Activated CD4-positive, alpha-beta T cell treated with anti-CD3 and anti-CD28 coated beads, Interleukin-2, amount 50 U/mL, for 48 hours (primary cell): ENCODE data around the gene ZNF554.

Experiments used
- DNase-seq, 2 experiments: peaks; one replicate each; pipeline ENCODE4 v3.0.0-alpha.2; 2020

The ZNF554 gene

DNA sequence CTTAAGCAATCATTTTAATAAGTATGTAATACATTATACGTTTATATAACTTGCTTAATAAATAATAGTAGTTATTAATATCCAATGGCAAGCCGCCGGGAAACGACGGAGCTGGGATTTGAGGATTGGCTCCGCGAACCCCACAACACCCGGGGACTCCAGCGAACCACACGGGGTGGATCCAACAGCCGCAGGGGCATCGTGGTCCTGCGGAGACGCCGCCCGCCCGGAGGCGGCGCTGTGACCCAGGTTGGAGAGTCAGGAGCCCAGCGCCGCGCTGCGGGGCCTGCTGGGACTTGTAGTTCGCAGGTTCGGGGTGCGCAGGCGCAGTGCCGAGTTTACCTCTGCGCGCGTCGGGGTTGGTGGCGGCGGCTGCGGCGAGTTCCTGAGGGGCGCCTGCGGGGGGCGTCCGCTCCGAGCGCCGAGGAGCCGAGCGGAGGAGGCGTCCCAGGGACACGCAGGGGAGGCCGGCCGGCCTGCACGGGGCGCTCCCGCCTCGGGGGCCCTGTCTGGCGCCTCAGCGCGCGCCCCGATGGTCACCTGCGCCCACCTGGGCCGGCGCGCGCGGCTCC lies at the start of gene ZNF554:
TSS of gene ZNF554 (plus strand) at position 329 of the 572 bp plus-strand sequence. CDS start at position 533, 204 bp downstream.
- DNase-seq: peak; percentile 97 to 98

DNA sequence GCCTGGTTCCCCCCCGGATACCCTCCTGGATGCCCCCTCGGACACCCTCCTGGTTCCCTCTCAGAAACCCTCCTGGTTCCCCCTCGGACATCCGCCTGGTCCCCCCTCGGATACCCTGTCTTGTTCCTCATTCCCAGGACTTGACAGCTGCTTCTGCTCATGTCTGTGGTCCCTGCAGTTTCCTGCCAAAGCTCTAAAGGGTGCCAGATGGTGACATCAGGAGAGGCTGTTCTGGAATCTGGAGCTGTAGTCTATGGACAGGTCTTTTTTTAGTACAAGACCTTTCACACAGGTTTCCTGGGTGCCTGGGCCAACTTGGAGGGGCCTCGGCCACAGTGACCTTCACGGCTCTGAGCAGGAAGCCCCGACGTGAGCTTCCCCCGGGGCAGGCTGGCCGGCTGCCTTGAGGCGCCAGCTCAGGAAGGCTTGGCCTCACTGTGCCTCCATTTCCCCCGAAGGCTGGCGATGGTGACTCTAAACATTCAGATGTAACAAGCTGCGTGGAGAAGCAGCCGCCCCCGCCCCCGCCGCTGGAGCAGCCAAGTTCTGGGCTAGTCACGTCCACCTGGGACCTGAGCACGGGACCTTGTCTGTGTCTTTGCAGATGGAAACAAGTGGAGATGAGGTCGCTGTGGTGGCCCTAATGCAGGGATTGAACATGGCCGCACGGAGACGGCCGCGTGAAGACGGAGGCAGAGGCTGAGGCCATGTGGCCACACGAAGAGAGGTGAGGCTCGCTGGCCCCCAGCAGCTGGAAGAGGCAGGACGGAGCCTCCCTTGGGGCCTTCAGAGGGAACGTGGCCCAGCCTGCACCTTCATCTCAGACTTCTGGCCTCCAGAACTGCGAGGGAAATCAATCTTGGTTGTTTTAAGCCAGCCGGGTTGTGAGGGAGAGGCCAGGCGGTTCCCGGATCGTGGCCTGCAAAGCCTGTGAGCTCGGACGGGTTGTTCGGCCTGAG lies 49.3 kb upstream of the ZNF554 start:
- DNase-seq: no peak

DNA sequence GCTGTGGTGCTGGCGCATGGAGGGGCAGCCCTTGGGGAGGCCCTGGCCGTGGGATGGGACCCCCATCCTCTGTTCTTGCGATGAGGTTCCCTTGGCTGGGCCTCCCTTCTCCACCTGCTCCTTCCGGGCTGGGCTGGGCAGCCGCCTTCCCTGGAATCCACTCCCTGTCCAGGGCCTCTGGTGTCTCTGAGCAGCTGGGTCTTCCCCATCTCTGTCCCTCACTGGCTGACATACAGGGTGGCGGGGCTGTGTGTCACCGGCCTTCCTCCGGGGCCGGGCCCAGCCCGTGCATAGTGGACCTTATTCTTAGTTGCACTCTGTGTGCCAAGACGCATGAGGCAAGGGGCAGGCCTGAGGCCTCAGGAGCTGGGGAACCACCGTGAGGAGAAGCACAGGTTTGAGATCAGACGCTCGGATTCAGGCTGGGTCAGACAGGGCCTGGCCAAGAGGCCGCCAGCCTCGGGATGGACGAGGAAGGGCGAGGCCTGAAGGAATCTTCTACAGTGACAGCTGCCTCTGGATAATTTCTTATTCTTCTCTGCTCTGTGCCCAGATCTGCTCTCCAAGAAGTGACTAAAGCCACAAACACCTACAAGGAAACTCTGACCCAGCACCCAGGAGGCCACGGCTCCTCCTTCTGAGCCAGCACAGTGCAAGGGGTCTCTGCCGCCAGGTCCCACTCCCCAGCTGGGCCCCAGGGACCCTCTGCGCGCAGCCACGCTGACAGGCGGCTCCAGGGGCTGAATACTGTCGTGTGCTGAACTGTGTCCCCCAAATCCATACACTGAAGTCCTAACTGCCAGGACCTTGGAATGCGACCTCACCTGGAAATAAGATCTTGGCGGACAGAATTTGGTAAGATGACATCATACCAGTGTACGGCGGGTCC lies 47.6 kb upstream of the ZNF554 start:
- DNase-seq: no peak

DNA sequence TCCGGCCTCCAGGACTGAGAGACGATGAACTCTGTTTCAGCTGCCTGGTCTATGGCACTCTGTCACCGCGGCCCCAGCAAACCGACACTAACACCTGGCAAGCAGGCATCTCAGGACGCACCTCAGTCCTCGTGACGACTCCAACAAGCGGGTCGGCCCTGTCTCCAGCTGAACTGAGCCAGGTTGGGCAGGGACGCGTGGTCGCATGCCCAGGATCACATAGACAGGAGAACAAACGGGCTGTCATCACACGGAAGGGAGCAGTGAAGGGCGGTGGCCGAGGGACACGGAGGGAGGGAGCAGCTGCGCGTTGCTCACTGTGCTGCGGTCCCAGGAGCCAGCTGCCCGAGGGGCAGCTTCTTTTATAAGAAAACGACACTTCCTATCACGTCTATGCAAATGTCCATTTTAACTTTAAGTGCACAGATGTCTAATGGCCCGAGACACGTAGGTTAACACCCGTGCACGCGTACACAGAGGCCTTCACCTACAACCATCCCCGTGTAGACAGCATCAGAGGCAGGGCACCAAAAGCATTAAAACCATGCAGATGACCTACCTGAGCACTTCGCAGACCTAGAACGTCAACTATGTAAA lies 45.5 kb upstream of the ZNF554 start:
- DNase-seq: no peak

DNA sequence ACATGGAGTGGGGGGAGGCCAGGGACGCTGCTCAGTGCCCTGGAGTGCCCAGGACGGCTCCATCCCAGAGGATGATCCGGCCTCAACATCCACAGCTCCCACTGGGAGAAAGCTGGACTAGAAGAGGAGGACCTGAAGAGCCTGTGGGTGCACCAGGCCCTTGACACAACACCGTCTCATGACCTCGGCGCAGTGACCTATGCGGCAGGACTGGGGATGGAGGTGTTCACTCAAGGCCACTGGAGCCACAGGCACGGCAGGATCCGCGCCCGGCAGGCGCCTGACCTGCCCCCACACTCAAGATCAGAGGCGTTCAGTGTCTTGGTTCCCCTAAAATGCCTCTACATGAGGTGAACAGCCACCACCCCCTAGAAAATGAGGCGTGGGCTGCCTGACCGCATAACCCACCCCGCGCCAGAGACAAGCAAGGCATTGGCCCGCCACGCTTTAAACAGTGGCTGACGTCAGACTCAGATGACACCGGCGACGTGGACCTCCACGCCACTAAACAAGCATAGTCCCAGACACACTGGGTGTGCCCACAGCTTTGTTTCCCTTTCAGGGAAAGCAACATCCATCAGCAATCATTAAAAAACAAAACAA lies 44.6 kb upstream of the ZNF554 start:
- DNase-seq: no peak

DNA sequence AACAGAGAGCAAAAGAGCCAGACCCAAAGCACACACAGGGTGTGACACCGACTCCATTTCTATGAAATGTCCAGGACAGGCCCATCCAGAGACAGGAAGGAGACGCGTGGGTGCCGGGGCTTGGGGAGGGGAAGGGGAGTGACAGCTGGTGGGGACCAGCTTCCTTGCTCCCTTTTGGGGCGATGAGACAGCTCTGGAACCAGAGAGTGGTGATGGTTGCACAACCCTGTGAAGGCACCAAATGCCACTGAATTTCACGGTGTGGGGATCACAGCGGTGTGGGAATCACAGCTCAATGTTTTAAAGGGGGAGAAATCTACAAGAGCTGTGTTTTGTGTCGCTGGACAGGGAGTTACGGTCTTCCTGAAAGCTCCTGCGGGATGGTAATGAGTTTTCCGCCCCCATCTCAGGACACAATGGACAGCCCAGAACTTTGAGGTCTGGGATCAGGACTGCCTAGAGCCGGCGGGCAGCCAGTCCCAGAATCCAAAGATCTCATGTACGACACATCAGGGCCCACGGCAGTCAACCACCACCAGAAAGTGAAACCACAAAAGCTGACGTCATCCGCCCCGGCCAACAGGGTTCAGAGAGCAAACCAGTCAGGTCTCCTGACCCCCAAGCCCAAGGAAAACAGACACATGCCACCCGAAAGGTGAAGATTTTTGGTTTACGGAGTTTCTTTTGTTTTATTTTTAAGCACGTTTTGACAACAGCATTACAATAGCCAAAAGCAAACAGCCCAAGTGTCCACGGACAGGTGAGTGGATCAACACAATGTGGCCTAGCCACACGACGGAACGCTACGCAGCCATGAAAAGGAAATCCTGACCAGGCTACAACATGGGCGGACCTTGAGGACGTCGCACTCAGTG lies 43.9 kb upstream of the ZNF554 start:
- peak; percentile 76 to 85 for DNase-seq

DNA sequence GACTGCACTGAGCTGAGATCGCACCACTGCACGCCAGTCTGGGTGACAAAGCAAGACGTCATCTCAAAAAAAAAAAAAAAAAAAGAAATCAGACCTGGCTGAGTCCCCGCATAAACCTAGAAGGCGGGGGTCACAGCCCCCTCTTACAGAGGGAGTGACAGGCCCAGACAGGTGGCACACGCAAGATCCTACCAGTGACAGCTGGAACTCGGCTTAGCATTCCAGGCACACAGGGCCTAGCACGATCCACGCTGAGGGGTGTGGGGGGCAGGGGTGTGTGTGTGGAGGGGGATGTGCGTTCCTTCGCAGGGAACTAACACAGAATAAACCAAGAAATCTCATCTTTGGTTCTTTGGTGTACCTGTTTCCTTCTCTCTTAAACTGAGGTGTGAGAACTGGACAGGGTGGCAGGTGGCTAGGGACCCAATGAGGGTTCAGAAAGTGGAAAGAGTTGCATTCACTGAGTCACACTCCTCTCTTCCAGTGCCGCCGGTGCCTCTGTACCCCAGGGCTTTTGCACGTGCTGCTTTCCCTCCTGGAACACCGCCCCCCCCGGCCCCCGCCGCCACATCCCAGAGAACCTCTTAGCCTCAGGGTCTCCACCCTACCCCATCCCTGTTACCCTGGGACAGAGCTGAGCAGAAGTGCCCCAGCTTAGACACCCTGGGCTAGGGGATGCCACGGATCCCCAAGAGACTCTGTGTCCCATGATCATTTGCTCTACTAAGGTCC lies 41.5 kb upstream of the ZNF554 start:
- DNase-seq: no peak

DNA sequence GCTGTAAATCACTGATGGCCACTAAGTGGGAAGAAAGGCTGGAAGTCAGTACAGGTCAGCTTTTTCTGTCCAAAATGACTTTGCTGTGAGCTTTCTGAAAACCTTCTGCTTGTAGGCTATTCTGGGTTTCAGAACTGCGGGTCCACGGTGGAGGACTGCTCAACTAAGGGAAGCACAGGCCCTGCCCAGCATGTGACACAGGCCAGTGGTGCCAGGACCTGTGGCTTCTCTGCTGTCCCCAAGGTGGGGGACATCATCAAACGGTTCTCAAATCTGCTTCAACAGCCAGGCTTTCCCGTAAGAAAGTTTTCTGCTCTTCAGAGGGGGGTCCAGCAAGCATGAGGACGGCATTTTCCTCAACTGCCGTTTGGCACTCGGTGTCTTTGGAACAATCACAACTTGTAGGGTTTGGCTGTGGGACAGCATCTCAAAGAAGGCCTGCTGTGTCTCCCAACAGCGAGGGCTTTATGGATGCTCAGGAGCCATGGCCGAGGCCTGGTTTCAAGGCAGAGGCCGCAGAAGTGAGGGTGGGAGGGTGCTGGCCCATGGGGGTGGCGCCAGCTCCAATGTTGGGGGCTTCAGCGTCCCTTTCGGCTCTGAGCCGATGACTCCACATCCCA lies 40.4 kb upstream of the ZNF554 start:
- no peak for DNase-seq

DNA sequence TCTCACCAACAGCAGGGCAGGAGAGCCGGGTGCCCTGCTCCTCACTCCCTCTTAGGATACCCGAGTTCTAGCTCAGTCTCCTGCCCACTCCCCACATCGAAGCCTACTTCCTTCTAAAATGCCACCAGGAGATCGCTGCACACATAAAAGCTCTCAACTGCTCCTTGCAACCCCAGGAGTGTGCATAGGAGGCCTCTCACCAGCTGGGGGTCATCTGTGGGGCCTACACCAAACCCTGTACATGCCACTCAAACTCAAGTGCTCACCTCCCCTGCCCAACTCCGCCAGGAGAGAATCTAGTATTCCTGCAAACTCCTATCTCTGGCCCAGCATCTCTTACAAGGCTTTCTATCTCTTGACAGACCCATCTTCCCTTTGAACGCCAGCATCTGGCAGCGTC lies 39.4 kb upstream of the ZNF554 start:
- DNase-seq: no peak

DNA sequence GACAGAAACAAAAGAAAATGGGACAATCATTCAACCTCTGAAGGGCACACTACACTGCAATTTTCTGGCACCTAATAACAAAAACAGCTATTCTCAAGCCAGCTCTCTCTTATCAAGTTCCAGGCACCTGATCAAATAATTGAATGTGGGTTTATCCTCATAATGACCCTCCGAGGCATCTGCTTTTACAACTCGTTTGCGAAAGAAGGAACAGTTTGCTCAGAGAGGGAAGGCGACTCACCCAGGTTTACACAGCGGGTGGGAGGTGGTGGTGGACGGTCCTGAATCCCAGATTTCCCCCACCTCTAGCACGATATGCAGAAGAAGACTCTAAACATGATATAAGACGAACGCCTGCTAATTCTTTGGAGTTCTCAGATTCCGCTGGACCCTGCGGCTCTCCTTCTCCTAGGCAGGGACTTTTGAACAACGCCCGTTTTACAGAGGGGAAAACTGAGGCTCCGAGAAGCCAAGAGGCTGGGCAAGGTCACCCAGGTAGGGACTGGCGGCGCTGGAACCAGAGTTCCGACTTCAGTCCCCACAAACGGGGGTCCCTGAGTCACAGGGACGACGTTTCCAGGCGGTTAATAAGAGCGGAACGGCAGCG lies 37.2 kb upstream of the ZNF554 start:
- DNase-seq: peak in 1 of 2 experiments; percentile 30

DNA sequence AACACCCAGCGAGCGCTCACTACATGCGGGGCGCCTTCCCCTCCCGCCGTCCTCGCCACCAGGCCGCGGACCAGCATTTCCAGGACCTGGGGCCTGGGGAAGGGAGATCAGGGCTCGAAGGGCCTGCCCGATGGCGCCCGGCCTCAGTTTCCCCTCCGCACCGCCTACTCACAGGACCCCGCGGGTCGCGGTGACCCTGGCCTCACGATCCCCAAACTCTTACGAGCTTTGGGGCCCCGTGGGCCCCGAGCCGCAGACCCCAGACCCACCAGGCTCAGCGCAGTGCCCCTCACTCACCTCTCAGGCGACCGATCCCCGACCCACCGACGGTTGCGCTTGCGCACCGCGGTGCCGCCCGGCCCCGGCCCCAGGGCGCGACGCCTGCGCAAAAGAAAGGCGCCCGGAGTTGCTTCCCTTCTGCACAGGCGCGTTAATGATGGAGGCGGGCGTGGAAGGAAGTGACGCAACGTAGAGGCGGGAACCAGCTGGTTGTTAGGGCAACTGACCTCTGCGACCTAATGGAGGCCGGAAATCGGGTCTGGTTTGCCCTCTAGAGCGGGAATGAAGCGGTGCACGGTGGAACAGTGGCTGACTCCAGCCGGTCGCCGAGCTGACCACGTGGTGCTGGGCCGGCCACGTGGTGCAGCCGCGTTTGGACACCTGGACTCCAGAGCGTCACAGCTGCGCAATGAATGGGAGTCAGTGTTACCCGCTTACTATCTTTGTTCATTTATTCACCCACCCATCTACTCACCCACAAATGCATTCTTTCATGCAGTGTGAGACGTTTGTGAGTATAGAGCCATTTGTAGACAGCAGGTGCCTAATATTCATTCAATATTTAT lies 36.5 kb upstream of the ZNF554 start, which contains the start of gene SGTA:
TSS of gene SGTA (minus strand) at position 338 of the 845 bp plus-strand sequence. CDS start 14,205 bp downstream, outside the sequence.
- peak; percentile 97 to 98 for DNase-seq

DNA sequence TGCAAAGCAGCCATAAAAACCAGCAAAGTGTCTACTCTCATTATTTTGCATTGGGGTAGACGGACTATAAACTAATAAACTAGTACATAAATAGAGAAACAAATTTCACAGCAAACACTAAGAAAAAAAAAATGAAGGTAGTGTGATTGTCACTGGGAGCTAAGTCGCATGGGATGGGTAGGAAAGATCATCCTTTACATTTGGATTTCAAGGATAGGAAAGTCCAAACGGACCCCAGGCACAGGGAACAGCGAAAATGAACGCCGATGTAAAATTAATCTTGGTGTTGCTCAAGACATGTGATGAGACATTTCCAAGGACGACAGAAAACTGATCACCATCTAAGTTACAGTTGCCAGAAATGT lies 35.9 kb upstream of the ZNF554 start:
- DNase-seq: no peak

DNA sequence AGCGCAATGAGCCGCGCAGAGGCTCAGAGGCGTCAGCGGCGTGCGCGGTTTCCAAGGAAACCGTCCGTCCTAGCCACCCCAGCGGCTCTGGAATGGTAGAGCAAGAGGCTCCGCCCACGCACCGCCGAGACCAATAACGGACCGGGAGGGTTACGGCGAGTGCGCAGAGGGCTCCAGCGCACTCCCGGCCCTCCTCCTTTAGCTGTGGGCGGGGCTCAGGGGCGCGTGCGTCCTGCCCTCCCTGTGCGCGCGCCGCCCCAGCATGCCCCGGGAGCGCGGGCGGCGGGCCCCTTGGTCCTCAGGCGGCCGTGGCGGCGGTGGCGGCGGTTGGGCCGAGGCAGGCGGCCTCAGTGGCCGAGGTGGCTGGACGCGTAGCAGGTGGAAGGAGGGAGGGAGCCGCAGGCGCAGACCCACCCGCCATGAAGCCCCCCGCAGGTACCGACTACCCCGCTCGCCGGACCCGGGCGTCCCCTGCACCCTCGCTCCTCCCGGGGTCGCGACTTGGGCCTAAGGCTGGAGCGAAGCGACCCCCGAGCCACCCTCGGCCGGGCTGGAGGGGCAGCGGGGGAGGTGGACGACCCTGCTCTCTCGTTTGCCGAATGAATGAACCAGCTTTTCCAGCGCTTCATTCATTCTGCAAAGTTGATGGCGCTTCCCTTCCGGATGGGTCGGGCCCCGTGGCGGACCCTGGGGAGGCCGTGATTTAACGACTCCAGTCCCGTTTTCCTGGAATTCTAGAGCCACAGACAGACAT lies 34.2 kb upstream of the ZNF554 start, which contains the start of gene THOP1:
TSS of gene THOP1 (plus strand) at position 260 of the 754 bp plus-strand sequence. CDS start at position 420, 160 bp downstream.
- peak; percentile 100 for DNase-seq

DNA sequence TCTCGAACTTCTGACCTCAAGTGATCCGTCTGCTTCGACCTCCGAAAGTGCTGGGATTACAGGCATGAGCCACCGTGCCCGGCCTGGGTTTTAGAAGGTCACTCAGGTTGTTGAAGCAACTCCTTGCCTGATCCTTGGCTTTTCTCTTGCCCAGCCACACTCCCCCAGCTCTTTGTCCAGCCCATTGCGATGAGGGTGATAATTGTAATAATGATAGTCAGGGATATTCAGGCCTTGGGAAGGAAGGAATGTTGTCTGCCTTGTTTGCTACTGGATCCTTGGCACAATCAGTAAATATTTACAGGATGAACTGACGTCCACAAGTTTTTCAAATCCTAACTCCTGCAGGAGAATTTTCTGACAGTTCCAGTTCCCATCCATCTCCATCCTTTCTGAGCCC lies 32.6 kb upstream of the ZNF554 start:
- no peak for DNase-seq

DNA sequence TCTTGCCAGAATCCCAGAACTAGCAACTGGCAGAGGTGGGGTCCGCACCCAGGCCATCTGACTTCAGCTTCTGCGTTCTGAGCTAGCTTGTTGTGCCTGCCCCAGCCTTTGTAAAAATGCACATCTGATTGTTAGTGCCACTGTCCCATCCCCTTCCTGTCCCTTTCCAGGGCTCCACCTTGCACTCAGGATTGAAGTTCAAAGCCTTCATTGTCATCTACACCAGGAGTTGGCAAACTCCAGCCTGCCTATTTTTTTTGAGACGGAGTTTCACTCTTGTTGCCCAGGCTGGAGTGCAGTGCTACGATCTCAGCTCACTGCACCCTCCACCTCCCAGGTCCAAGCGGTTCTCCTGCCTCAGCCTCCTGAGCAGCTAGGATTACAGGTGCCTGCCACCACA lies 31.4 kb upstream of the ZNF554 start:
- no peak for DNase-seq

DNA sequence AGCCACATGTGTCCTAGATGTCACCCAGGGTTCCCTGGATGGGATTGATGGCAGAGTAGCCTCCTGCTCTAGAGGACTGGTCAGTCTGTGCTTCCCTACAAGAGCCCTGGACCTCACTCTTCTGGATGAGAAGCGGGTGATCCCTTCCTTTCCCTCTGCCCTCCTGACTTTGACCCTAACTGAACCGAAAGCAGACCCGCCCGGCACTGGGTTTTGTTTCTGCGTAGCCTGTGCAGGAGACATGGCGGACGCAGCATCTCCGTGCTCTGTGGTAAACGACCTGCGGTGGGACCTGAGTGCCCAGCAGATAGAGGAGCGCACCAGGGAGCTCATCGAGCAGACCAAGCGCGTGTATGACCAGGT lies 29.5 kb upstream of the ZNF554 start:
- DNase-seq: no peak

DNA sequence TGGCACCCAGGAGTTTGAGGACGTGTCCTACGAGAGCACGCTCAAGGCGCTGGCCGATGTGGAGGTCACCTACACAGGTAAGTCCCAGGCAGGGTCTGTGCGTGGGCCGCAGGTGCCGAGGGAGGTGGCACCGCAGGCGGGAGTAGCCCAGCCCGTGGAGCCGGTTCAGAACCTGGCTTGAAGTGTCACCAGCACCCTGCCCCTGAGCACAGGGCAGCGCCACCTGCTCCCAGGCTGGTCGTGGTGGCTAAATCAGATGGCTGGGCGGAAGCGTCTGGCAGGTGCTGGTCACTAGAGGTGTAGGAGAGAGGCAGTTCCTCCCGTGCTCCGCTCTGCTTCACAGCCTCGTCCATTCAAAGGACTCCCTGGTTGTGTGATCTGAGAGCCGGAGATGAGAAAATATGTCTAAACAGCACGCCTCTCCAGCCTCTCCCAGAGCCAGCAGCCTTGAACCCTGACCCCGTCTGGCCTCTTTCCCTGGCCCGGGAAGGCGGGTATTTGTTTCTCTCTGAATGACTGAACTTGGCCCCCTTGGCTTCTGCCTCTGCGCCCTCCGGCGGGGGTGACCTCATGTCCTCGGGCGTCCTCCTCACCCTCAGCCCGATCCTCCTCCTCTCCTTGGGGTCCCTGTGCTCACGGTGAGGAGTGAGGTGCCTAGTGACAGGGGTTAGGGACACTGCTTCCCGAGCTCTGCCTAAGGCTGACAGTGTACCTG lies 29.0 kb upstream of the ZNF554 start:
- no peak for DNase-seq
